Measurements from ENCODE around the gene LRP1.

LRP1 gene

DNA sequence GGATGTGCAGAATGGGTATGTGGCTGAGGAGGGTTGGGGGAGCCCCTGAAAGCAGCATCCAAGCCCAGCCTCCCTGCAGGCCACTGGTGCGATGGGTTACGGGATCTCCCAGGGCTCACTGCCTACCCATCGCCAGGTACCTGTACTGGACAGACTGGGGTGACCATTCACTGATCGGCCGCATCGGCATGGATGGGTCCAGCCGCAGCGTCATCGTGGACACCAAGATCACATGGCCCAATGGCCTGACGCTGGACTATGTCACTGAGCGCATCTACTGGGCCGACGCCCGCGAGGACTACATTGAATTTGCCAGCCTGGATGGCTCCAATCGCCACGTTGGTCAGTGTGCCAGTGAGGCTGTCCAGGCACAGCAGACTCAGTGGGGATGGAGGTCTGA lies 70.0 kb downstream of the LRP1 start:
- H3K27ac ChIP-seq = no peak overlapping the region

DNA sequence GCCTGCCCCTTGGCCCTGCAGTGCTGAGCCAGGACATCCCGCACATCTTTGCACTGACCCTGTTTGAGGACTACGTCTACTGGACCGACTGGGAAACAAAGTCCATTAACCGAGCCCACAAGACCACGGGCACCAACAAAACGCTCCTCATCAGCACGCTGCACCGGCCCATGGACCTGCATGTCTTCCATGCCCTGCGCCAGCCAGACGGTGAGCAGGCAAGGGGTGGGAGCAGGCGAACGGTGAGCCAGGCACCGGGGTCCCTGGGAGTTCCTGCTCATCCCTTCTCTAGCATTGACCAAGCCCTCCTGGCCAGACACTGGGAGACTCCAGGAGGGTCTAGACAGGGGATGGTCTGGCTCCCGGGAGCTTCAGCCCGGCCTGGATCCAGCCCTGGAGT lies 70.9 kb downstream of the LRP1 start:
- TF ChIP-seq, protein P1, sequence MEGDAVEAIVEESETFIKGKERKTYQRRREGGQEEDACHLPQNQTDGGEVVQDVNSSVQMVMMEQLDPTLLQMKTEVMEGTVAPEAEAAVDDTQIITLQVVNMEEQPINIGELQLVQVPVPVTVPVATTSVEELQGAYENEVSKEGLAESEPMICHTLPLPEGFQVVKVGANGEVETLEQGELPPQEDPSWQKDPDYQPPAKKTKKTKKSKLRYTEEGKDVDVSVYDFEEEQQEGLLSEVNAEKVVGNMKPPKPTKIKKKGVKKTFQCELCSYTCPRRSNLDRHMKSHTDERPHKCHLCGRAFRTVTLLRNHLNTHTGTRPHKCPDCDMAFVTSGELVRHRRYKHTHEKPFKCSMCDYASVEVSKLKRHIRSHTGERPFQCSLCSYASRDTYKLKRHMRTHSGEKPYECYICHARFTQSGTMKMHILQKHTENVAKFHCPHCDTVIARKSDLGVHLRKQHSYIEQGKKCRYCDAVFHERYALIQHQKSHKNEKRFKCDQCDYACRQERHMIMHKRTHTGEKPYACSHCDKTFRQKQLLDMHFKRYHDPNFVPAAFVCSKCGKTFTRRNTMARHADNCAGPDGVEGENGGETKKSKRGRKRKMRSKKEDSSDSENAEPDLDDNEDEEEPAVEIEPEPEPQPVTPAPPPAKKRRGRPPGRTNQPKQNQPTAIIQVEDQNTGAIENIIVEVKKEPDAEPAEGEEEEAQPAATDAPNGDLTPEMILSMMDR (conservative IDR thresholded peaks at IDR 0.05) = no peak
- no peak for TF ChIP-seq ZFX (IDR thresholded peaks at IDR 0.05)
- no peak overlapping the region for H3K27ac ChIP-seq

More for the DNA sequence above, 70.0 kb downstream of the LRP1 start:
- TF ChIP-seq, protein P1 (conservative IDR thresholded peaks at IDR 0.05) = no peak
- no peak for TF ChIP-seq ZFX (IDR thresholded peaks at IDR 0.05)

DNA sequence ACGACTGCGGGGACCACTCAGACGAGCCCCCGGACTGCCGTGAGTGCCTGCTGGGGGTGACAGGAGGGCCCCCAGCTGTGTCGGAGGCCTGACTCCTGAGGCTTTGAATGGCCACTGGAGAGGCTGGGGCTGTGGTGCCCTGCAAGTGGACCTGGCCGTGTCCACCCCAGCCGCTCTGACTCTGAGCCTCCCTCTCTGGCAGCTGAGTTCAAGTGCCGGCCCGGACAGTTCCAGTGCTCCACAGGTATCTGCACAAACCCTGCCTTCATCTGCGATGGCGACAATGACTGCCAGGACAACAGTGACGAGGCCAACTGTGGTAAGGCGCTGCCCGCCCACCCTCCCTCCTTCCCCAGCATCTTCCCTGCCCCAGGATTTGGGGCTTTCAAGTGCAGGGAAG lies 72.2 kb downstream of the LRP1 start:
- no peak overlapping the region for H3K27ac ChIP-seq
- TF ChIP-seq, protein P1 (conservative IDR thresholded peaks at IDR 0.05) = no peak
- TF ChIP-seq ZFX (IDR thresholded peaks at IDR 0.05) = no peak

DNA sequence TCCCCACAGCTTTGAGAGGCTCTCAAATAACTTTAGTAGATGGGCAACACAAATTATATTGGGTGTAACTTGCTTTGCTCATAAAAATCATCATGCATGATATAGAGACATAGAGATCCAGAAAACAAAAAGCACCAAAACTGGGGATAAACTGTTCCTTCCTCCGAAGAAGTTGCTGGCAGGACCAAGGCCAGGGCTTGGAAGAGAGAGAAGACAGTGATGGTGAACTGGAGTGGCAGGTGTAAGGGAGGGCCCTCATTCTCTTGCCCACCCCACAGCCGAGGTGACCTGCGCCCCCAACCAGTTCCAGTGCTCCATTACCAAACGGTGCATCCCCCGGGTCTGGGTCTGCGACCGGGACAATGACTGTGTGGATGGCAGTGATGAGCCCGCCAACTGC lies 72.9 kb downstream of the LRP1 start:
- TF ChIP-seq, protein P1 (conservative IDR thresholded peaks at IDR 0.05) = no peak
- TF ChIP-seq ZFX (IDR thresholded peaks at IDR 0.05) = no peak
- no peak overlapping the region for H3K27ac ChIP-seq

DNA sequence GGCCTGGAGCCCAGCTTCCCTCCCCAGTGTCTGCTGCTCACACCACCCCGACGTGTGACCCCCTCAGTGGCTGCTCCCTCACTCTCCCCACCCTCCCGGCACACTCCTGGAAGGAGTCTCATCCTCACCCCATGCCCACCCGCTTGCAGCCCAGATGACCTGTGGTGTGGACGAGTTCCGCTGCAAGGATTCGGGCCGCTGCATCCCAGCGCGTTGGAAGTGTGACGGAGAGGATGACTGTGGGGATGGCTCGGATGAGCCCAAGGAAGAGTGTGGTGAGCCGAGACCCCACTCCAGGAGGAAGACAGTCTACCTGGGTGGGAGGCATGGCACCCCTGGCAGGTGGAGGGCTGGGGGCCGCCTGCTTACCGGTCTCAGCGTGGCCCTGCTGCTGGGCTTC lies 73.3 kb downstream of the LRP1 start:
- no peak for TF ChIP-seq ZFX (IDR thresholded peaks at IDR 0.05)
- TF ChIP-seq, protein P1 (conservative IDR thresholded peaks at IDR 0.05) = no peak
- H3K27ac ChIP-seq = no peak overlapping the region

DNA sequence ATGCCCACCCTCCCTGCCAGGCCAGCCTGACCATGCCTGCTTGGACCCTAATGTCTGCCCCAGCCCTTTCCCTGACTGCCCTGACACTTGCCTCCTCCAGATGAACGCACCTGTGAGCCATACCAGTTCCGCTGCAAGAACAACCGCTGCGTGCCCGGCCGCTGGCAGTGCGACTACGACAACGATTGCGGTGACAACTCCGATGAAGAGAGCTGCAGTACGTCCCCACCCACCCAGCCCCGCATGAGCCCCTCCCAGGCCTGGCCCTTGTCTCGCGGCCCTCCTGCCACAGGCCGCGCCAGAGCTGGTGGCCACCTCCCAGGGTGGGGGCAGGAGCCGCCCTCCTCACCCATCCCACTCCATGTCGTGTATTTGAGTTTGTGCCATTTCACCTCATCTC lies 74.0 kb downstream of the LRP1 start:
- no peak for TF ChIP-seq ZFX (IDR thresholded peaks at IDR 0.05)
- TF ChIP-seq, protein P1 (conservative IDR thresholded peaks at IDR 0.05) = no peak

DNA sequence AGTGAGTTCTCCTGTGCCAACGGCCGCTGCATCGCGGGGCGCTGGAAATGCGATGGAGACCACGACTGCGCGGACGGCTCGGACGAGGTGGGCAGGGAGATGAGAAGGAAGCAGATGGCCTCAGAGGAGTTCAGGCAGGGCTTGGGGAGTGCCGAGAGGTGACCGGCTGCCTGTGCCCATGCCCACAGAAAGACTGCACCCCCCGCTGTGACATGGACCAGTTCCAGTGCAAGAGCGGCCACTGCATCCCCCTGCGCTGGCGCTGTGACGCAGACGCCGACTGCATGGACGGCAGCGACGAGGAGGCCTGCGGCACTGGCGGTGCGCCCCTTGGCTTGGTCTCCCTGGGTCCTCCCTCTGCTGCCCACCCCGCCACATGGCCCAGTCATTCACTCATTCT lies 74.9 kb downstream of the LRP1 start:
- H3K27ac ChIP-seq = no peak overlapping the region
- TF ChIP-seq ZFX (IDR thresholded peaks at IDR 0.05) = no peak
- TF ChIP-seq, protein P1 (conservative IDR thresholded peaks at IDR 0.05) = no peak

More for the DNA sequence above, 74.0 kb downstream of the LRP1 start:
- no peak overlapping the region for H3K27ac ChIP-seq
